NCI-H510A treated with DMSO at 0.1 percent for 48 hours (cell line): Measurements from ENCODE around the gene COL18A1.

Source experiments
- DNase-seq: peaks from one replicate; lab custom pipeline; 2025; lab: John Stamatoyannopoulos, UW

The COL18A1 gene

DNA sequence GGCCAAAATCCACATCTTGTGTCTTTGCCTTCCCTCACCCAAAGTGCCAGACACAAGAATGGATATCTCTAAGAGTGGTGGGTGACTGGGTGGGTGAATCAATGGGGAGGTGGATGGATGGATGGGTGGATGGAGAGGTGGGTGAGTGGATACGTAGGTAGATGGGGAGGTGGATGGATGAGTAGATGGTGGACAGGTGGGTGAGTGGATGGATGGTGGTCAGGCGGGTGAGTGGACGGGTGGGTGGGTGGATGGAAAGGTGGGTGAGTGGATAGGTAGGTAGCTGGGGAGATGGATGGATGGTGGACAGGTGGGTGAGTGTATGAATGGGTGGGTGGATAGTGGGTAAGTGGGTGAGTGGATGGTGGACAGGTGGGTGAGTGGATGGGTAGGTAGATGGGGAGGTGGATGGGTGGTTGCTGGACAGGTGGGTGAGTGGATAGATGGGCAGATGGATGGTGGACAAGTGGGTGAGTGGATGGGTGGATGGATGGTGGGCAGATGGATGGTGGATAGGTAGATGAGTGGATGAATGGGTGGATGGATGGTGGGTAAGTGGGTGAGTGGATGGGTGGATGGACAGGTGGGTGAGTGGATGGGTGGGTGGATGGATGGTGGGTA lies 103.0 kb downstream of the COL18A1 start:
- no peak for DNase-seq

GRCh38 chr21:45508607-45509565 lies 103.9 kb downstream of the COL18A1 start:
- DNase-seq: no peak

DNA sequence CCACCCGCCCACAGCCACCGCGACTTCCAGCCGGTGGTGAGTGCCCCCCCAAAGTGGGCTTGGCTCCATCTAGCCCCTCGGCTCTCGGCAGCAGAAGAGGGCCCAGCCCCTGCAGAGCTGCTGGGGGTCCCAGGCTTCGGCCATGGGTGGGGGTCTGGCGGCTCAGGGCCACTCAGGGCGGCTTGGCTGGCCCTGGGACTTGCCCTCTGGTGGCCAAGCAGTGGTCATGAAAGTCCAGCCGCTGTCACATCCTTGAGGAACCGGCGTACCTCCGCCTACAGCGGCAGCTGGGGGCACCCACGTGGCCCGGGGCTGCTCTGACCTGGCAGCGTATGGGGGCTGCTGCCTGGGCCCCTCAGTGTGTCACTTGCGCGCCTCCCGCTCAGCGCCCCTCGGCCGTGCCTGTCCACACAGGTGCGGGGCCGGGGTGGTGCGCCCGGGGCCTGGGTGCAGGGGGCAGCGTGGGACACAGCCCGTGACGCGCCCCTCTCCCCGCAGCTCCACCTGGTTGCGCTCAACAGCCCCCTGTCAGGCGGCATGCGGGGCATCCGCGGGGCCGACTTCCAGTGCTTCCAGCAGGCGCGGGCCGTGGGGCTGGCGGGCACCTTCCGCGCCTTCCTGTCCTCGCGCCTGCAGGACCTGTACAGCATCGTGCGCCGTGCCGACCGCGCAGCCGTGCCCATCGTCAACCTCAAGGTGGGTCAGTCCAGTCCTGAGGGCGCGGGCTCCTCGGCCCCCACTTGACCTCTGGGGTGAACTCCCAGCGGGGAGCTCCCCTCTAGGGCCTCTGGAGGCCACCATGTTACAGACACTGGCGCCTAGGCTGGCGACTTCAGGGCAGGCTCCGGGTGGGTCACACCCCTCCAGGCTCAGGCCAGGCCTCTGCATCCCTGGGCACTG lies 104.9 kb downstream of the COL18A1 start:
- DNase-seq: no peak

- DNase-seq: no peak
Observed at GRCh38 chr21:45510466-45510955, 105.5 kb downstream of the COL18A1 start.

GRCh38 chr21:45511007-45511406 lies 106.0 kb downstream of the COL18A1 start:
- no peak for DNase-seq

DNA sequence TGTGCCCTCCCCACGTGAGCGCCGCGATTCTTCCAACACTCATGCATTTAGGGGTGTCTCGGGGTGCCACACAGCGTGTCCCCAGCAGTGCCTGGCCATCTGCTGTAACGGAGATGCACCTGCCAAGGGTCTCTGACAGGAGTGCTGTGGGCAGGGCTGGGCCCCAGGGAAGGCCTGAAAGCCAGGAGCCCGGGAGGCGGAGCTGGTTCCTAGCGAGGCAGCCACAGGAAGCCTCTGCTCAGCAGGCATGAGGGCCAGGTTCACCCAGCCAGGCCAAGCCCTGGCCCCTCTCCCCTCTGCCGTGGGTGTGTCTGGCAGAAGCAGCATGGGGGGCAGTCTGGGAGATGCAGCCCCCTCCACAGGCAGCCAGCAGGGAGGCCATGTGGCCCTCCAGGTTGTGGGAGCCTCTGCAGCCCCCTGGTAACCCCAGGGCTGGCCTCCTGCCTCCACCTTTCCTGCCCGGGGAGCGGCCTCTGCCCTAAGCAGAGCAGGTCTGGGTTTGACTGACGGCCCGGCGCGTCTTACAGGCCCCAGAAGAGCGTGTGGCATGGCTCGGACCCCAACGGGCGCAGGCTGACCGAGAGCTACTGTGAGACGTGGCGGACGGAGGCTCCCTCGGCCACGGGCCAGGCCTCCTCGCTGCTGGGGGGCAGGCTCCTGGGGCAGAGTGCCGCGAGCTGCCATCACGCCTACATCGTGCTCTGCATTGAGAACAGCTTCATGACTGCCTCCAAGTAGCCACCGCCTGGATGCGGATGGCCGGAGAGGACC lies 106.9 kb downstream of the COL18A1 start:
- DNase-seq: no peak

- no peak for DNase-seq
Observed at GRCh38 chr21:45512626-45513002, 107.6 kb downstream of the COL18A1 start.

- DNase-seq: no peak
Observed at GRCh38 chr21:45513003-45513717, 108.2 kb downstream of the COL18A1 start.

GRCh38 chr21:45513741-45514310 lies 108.9 kb downstream of the COL18A1 start:
- no peak for DNase-seq

GRCh38 chr21:45514311-45515021 lies 109.5 kb downstream of the COL18A1 start:
- DNase-seq: no peak

DNA sequence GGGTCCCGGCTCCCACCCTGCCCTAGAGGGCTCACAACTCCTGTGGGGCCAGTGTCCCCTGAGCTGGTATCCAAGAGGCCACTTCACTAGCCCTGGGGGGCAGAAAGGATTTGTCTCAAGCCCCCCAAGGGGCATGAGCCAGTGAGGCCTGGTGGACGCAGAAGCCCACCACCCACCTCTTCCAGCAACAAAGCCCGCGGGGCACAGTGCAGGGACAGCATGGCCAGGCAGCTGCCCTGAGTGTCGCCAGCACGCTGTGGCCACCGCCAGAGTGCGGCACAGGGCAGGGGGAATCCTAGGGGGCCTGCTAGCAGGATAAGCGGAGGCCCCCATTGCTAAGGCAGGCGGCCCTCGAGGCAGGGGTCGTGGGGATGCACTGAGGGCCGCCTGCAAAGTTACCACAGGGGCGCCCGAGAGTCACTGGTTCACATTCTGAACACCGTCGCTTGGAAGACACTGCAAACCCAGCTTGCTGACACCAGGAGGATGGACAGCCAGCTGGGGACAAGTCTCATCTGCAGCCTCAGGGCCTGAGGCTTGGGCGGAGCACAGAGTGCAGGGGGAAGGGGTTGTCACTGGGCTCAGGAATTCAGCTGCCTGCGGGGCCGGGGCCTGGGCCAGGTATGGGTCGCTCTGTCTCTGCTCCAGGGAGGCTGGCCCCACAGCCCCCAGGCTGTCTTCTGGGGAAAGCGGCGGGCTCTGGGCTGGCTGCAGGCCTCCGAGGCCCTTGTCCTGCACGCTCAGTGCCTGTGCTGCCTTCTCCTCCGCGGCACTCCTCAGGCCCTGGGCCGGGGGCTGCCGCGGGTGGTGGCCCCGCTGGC lies 110.5 kb downstream of the COL18A1 start:
- DNase-seq: no peak

DNA sequence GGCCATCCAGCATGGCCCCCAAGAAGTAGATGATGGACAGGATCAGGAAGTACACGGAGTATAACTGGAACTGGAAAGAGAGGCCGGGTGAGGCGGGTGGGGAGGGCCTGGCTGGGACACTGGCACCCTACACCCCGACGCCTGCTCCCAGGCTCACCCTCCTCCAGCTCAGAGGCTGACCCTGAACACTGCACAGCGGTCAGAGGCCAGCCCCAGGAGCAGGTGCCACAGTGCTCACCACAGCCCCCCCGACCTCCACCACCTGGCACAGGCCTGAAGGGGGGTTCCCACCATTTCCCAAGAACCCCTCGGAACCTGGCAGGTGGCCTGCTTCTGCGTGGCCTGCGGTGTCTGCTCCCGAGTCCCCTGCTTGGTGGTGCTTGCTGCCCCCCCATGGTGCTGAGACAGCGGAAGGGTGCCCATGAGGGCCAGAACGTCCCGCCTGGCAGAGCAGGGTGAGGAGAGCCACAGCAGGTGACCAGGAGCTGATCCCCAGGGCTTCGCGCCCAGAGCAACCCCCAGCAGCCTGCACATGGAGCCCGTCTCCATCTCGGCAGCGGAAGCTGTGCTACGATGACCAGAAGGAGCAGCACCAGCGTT lies 111.2 kb downstream of the COL18A1 start:
- DNase-seq: no peak

DNA sequence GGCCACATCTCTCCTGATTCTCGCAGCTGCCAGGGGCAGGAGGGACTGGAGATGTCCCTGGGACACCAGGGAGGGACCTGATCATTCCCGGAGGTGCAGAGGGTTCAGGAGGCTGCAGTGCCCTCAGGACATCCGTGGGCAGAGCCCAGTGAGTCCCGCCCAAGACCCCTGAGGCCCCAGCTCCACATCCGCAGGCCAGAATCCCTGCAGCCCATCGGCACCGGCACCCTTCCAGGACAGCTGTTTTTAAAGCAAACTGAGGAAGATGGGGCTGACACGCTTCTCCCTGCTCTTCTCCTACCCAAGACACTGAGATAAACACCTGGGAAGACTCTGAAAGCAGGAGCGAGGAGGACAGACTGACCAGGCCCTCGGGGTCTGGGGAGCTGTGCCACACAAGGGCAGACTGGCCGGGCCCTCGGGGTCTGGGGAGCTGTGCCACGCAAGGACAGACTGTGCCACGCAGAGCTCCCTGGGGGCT lies 111.7 kb downstream of the COL18A1 start:
- DNase-seq: no peak

DNA sequence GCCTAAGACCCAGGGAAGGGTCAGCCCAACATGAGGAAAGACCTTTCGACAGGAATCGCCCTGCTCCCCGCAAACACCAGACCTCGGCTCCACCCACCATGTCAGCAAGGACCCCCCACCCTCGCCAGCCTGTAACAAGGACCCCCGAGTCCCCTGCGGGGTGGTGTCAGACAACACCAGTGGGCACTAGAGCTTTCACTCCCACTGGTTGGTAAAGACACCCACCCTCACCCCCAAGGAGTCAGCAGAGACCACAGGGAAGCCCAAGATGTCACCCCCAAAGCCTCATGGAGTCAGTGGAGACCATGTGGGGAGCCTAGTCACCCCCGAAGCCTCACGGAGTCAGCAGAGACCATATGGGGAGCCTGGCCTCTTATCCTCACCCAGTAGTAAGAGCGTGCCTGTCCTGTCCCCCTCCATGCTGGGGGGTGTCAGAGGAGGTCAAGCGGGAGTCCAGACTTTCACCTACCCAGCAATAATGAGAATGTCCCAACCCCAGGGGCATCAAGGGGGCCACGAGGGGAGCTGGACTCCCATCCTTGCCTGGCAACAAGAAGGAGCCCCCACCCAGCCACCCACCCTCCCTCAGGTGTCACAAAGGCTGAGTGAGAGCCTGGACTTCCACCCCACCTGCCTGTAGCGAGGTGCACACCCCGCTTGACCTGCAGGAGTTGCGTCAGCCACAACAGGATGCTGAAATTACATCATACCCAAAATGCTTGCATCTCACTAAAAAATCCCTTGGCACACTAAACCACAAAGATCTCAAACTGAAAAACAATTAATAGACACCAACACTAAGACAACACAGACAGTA lies 112.5 kb downstream of the COL18A1 start:
- no peak for DNase-seq

DNA sequence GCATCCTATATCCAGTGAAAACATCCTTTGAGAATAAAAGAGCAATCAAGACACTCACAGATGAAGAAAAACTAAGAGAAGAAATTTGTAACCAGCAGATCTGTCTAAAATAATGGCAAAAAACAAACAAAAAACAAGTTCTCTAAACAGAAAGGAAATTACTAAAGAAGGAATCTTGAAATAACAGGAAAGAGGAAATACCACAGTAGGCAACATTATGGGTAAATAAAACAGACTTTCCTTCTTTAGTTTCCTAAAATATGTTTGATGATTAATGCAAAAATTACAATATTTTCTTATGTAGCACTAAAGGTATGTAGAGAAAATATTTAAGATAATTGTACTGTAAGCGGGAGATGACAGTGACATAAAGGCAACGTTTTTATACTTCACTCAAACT lies 113.8 kb downstream of the COL18A1 start:
- no peak for DNase-seq

- no peak for DNase-seq
Observed at GRCh38 chr21:45519182-45519581, 114.2 kb downstream of the COL18A1 start.

DNA sequence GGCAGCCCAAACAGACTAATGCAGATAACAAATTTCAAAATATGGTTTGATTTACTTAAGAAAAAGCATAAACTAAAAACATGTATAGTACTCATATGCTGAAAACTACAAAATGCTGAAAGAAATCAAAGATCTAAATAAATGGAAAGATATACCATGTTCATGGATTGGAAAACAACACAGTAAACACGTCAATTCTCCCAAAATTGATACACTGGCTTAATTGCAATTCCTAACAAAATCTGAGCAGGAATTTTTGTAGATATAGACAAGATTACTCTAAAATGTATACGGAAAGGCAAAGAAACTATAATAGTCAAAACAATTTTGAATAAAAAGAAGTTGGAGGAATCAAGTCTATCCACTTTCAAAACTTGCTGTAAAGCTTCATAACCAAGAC lies 116.3 kb downstream of the COL18A1 start:
- DNase-seq: no peak
